ENCODE data around the gene ABCA3. TPM values are rescaled to one million over a fixed set of nuclear protein-coding genes. Genes with fewer than 3 reads are reported as not detected.

ABCA3 gene
- total and polyA plus RNA-seq, 2 experiments from 2014 or later = 3.0 to 4.1 TPM

DNA sequence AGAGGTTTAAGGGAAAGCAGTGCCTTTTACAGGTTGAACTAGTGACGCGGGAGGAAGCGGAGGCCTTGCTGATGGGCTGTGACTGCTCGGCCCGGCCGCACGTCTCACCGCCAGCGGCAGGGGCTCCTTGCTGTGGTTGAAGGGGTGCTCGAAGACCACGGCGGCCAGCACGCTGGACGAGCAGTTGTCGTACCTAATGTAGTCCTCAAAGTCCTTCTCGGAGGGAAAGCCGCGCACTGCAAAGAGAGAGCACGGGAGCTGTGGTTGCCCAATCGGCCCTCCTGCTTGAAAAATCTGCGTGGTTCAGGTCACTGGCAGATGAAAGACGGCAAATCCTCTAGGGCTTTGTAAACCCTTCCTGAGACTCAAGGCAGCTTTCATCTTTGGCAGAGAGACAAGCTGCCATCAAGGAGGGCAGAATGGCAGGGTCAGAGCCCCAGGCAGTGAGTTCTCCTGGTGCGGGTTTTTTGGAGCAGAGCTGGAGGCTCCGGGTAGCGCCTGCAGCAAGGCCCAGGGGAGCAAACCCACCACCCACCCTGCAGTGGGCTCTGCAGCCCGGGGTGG lies 16.1 kb downstream of the ABCA3 start:
- Mint-ChIP-seq H3K27ac (no peak overlapping the region), H3K36me3 (ENCODE audit: low read depth) (no peaks in the 10 kb centered on the region), H3K4me1 (no peaks in the 10 kb centered on the region), H3K27me3 (ENCODE audit: insufficient read depth, low read depth, poor library complexity) (peaks cover 2% of the 10 kb centered on the region), H3K9me3 (no peaks in the 10 kb centered on the region; the same call in 2 of the 3 replicates), H3K4me3 (no peak overlapping the region)
- H3K27me3 ChIP-seq (ENCODE audit: insufficient read depth) = no peaks in the 10 kb centered on the region
- TF ChIP-seq CTCF (conservative IDR thresholded peaks at IDR 0.05; ENCODE audit: low read depth in 2 of 2) (no peak), ZNF331 (CRISPR knock-in tag; IDR thresholded peaks at IDR 0.05; ENCODE audit: low read depth) (no peak), EZH2phosphoT487 (IDR thresholded peaks at IDR 0.05; ENCODE audit: unreplicated experiment) (no peak), NANOG (IDR thresholded peaks at IDR 0.05; ENCODE audit: borderline replicate concordance) (no peak), JUNB (IDR thresholded peaks at IDR 0.05; ENCODE audit: unreplicated experiment) (no peak), CREB1 (CRISPR knock-in tag; IDR thresholded peaks at IDR 0.05; ENCODE audit: low read depth) (no peak)
- H3K36me3 ChIP-seq (ENCODE audit: insufficient read depth) = no peaks in the 10 kb centered on the region
- no peaks in the 10 kb centered on the region for H3K9me2 ChIP-seq (ENCODE audit: insufficient read depth)
- H4K20me1 ChIP-seq (replicated peaks; ENCODE audit: insufficient read depth) = no peaks in the 10 kb centered on the region
- H3K27ac ChIP-seq (ENCODE audit: low read depth) = no peak overlapping the region
- no peak overlapping the region for H2AFZ ChIP-seq
- H3K4me3 ChIP-seq = no peak overlapping the region
- no peaks in the 10 kb centered on the region for H3K4me1 ChIP-seq (ENCODE audit: insufficient read depth)
- no peak overlapping the region for H3K4me2 ChIP-seq
- DNase-seq (ENCODE audit: low spot score) (no peak), ATAC-seq (no peak)
- no peaks in the 10 kb centered on the region for H3F3A ChIP-seq (replicated peaks; ENCODE audit: low read depth)
- no peaks in the 10 kb centered on the region for H3K79me2 ChIP-seq (replicated peaks; ENCODE audit: insufficient read depth)

DNA sequence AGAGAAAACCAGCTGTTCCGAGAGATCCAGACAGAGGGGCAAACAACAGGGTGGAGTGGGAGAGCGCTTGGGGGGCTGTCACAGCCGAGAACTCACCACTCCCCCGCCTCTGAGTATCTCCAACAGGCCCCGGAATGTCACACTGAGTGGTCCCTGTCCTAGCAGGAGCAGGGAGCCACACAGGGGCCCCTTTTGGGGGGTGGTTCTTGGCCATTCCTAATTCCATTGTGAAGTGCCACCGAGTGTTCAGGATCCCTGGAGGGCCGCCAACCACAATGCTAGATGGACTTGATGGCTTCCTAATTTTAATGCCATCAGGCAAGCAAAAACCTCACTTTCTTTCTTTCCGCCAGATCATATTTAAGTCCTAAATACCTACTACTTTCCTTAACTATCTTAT lies 16.8 kb downstream of the ABCA3 start:
- no peak overlapping the region for H3K27ac Mint-ChIP-seq
- no peak for ATAC-seq
- TF ChIP-seq EZH2phosphoT487 (IDR thresholded peaks at IDR 0.05; ENCODE audit: unreplicated experiment) (no peak), ZNF331 (CRISPR knock-in tag; IDR thresholded peaks at IDR 0.05; ENCODE audit: low read depth) (no peak), JUNB (IDR thresholded peaks at IDR 0.05; ENCODE audit: unreplicated experiment) (no peak), EZH2 (IDR thresholded peaks at IDR 0.05; ENCODE audit: low read depth, unreplicated experiment) (no peak), CTCF (conservative IDR thresholded peaks at IDR 0.05; ENCODE audit: low read depth in 2 of 2) (no peak), REST (IDR thresholded peaks at IDR 0.05; ENCODE audit: unreplicated experiment) (no peak), NANOG (IDR thresholded peaks at IDR 0.05; ENCODE audit: borderline replicate concordance) (no peak), ETS1 (IDR thresholded peaks at IDR 0.05) (no peak), POLR2AphosphoS5 (IDR thresholded peaks at IDR 0.05; ENCODE audit: low read depth) (no peak), CREB1 (CRISPR knock-in tag; IDR thresholded peaks at IDR 0.05; ENCODE audit: low read depth) (no peak), STAT1 (IDR thresholded peaks at IDR 0.05; ENCODE audit: unreplicated experiment) (no peak)
- no peaks in the 10 kb centered on the region for H3K36me3 Mint-ChIP-seq (ENCODE audit: low read depth)
- Histone ChIP-seq H3K4me3 (no peak overlapping the region), H3K36me3 (ENCODE audit: insufficient read depth) (no peaks in the 10 kb centered on the region), H3K4me1 (ENCODE audit: insufficient read depth) (no peaks in the 10 kb centered on the region), H2AFZ (no peak overlapping the region), H3K27me3 (ENCODE audit: insufficient read depth) (no peaks in the 10 kb centered on the region), H3K79me2 (replicated peaks; ENCODE audit: insufficient read depth) (no peaks in the 10 kb centered on the region), H3K4me2 (no peak overlapping the region), H3K27ac (ENCODE audit: low read depth) (no peak overlapping the region), H3F3A (replicated peaks; ENCODE audit: low read depth) (no peaks in the 10 kb centered on the region), H3K9me2 (ENCODE audit: insufficient read depth) (no peaks in the 10 kb centered on the region), H4K20me1 (replicated peaks; ENCODE audit: insufficient read depth) (no peaks in the 10 kb centered on the region)
- H3K4me1 Mint-ChIP-seq = peaks cover 2% of the 10 kb centered on the region; the same call in 2 of the 3 replicates
- H3K9me3 Mint-ChIP-seq = no peaks in the 10 kb centered on the region
- no peak overlapping the region for H3K4me3 Mint-ChIP-seq
- peaks cover 2% of the 10 kb centered on the region for H3K27me3 Mint-ChIP-seq (ENCODE audit: insufficient read depth, low read depth, poor library complexity)
- no peak for DNase-seq (ENCODE audit: low spot score)
